Osteoblast (primary cell): Measurements from ENCODE around the gene GLI1. TPM values are rescaled to one million over a fixed set of nuclear protein-coding genes. Genes with fewer than 3 reads are reported as not detected.

Source experiments
- DNase-seq: peaks from one replicate; pipeline ENCODE4 v3.0.0; 2011; ENCODE audit warnings: low spot score, mixed read lengths; ENCODE audit not compliant: insufficient read length; ENCODE audit errors: missing footprints
- H2AFZ ChIP-seq: 2 replicates; pipeline ENCODE4 v1.6.0; 2011; ENCODE audit warnings: mild to moderate bottlenecking, low read length
- H3K27ac ChIP-seq: 2 replicates; pipeline ENCODE4 v1.5.1; 2011; ENCODE audit warnings: mild to moderate bottlenecking, low read depth, low read length, moderate library complexity
- H3K27me3 ChIP-seq: 2 replicates; pipeline ENCODE4 v1.6.0; 2012; ENCODE audit warnings: mild to moderate bottlenecking, control low read depth, inconsistent platforms, low read length, moderate library complexity; ENCODE audit not compliant: insufficient read depth
- H3K36me3 ChIP-seq: 2 replicates; pipeline ENCODE4 v1.5.1; 2011; ENCODE audit warnings: mild to moderate bottlenecking, low read length, control low read depth, moderate library complexity; ENCODE audit not compliant: insufficient read depth
- H3K4me1 ChIP-seq: 2 replicates; pipeline ENCODE4 v1.5.1; 2011; ENCODE audit warnings: mild to moderate bottlenecking, low read length, control low read depth, moderate library complexity; ENCODE audit not compliant: insufficient read depth
- H3K4me2 ChIP-seq: 2 replicates; pipeline ENCODE4 v1.6.0; 2011; ENCODE audit warnings: mild to moderate bottlenecking, low read length; ENCODE audit not compliant: insufficient read depth
- H3K4me3 ChIP-seq: fragments of 200-600 bp; sonication (generic); 3 replicates; pipeline ENCODE4 v1.5.1; 2012; ENCODE audit warnings: mild to moderate bottlenecking, low read length, inconsistent platforms; ENCODE audit not compliant: insufficient read depth
- H3K79me2 ChIP-seq: 2 replicates; pipeline ENCODE4 v1.6.0; 2012; ENCODE audit warnings: mild to moderate bottlenecking, low read length, control low read depth, inconsistent platforms; ENCODE audit not compliant: insufficient read depth
- H3K9me3 ChIP-seq: 2 replicates; pipeline ENCODE4 v1.5.1; 2011; ENCODE audit warnings: low read depth, low read length, control low read depth
- H4K20me1 ChIP-seq: 2 replicates; pipeline ENCODE4 v1.6.0; 2012; ENCODE audit warnings: mild to moderate bottlenecking, low read length, control low read depth; ENCODE audit not compliant: insufficient read depth
- CTCF ChIP-seq: IDR thresholded peaks from 2 replicates; pipeline ENCODE4 v1.5.1; 2011; ENCODE audit warnings: mild to moderate bottlenecking, low read depth, low read length, moderate library complexity; ENCODE audit errors: extremely low read depth
- total RNA-seq: library from RNA; depleted of rRNA; stranded (reverse); fragments of >200 nt; gene quantifications from 2 replicates; pipeline ENCODE4 v1.2.3, GENCODE V29; 2012

The GLI1 gene
- total RNA-seq, 1 donor: 0.36 TPM

DNA sequence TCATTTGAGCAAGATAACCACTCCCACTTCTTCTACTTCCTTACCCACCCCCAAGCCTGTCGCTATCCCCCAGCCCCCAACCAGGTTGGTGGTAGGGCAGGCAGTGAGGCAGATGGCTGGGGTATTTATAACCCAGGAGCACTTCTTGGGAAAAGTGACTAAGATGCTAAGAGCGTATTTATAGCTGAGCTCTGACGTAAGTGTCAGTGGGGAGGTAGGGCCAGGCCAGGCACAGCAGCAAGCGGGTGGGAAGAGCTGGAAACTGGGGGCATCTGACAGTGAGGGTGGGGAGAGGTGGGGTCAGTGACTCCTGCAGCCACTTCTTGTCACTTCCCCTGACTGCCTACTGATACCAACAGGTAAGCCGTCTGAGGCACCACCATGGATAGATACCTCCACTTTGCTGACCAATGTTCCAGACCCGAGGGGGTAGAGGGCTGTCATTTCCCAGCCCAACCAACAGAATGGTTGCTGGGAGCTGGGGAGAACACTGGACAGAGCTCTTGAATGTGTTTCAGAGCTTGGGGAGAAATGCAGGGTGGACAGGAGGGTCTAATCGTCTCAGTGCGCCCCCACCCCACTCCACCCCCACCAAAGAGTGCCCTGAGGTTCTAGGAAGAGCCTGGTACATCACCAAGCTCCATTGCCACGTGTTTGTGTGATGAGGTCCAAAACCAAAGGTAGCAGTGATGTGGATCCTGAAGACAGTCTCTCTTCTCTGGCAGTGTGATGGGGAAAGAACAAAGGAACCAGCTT, 7.2 kb upstream of the GLI1 start:
- peaks cover 25% of the 10 kb centered on the region for H3K4me1 ChIP-seq
- no peaks in the 10 kb centered on the region for H3K36me3 ChIP-seq
- peak overlapping the region; percentile 79 for H3K4me2 ChIP-seq
- H4K20me1 ChIP-seq: no peaks in the 10 kb centered on the region
- H3K27ac ChIP-seq: peak overlapping the region; percentile 95
- H3K4me3 ChIP-seq: peak overlapping the region; percentile 45
- H2AFZ ChIP-seq: peak overlapping the region; percentile 83
- H3K79me2 ChIP-seq: no peaks in the 10 kb centered on the region
- H3K27me3 ChIP-seq: no peaks in the 10 kb centered on the region
- TF ChIP-seq CTCF: no peak
- no peaks in the 10 kb centered on the region for H3K9me3 ChIP-seq
- peak; percentile 87 for DNase-seq

GRCh38 chr12:57452937-57453509, 6.6 kb upstream of the GLI1 start:
- no peaks in the 10 kb centered on the region for H3K36me3 ChIP-seq
- peak overlapping the region; percentile 95 for H3K27ac ChIP-seq
- no peaks in the 10 kb centered on the region for H3K79me2 ChIP-seq
- peak overlapping the region; percentile 45 for H3K4me3 ChIP-seq
- H3K4me2 ChIP-seq: peak overlapping the region; percentile 79
- peak; percentile 86 for DNase-seq
- peak overlapping the region; percentile 83 for H2AFZ ChIP-seq
- no peaks in the 10 kb centered on the region for H4K20me1 ChIP-seq
- TF ChIP-seq CTCF: peak; percentile 98
- H3K4me1 ChIP-seq: peaks cover 25% of the 10 kb centered on the region
- no peaks in the 10 kb centered on the region for H3K9me3 ChIP-seq
- H3K27me3 ChIP-seq: no peaks in the 10 kb centered on the region

- no peaks in the 10 kb centered on the region for H3K9me3 ChIP-seq
- no peak for DNase-seq
- no peaks in the 10 kb centered on the region for H3K27me3 ChIP-seq
- H4K20me1 ChIP-seq: no peaks in the 10 kb centered on the region
- H3K4me2 ChIP-seq: no peak overlapping the region
- no peak for TF ChIP-seq CTCF
- no peak overlapping the region for H3K27ac ChIP-seq
- peaks cover 31% of the 10 kb centered on the region for H3K4me1 ChIP-seq
- no peaks in the 10 kb centered on the region for H3K36me3 ChIP-seq
- no peak overlapping the region for H3K4me3 ChIP-seq
- no peak overlapping the region for H2AFZ ChIP-seq
- no peaks in the 10 kb centered on the region for H3K79me2 ChIP-seq
Observed at GRCh38 chr12:57454213-57454565, 5.4 kb upstream of the GLI1 start.

- H3K27ac ChIP-seq: no peak within 1 kb of the TSS
- H3K79me2 ChIP-seq: no peaks in the 10 kb centered on the region
- no peak within 1 kb of the TSS for H2AFZ ChIP-seq
- H3K4me1 ChIP-seq: peaks cover 34% of the 10 kb centered on the region
- H3K27me3 ChIP-seq: no peaks in the 10 kb centered on the region
- H3K4me3 ChIP-seq: no peak within 1 kb of the TSS
- peak; percentile 76 for DNase-seq
- no peak for TF ChIP-seq CTCF
- no peaks in the 10 kb centered on the region for H3K36me3 ChIP-seq
- H3K9me3 ChIP-seq: no peaks in the 10 kb centered on the region
- peak within 1 kb of the TSS; percentile 34 for H3K4me2 ChIP-seq
- H4K20me1 ChIP-seq: no peaks in the 10 kb centered on the region
Observed at GRCh38 chr12:57454566-57455373, 4.8 kb upstream of the GLI1 start, which contains the start of gene INHBE. TSS of gene INHBE (plus strand) at chr12:57455307. CDS start at chr12:57455537, 230 bp downstream.
